ENCODE data around the gene EXOSC7.

- TF ChIP-seq EZH2 (IDR thresholded peaks at IDR 0.05; ENCODE audit: low read length) (no peak), CTCF (optimal IDR thresholded peaks at IDR 0.05 in 1 of 3, IDR thresholded peaks at IDR 0.05 in 1 of 3, conservative IDR thresholded peaks at IDR 0.05 in 1 of 3; ENCODE audit: extremely low read depth in 1 of 3, insufficient read depth in 2 of 3, low read length in 3 of 3) (peak in 1 of 3 experiments; percentile 56)
Measured at GRCh38 chr3:45055411-45056143, 79.5 kb downstream of the EXOSC7 start.

Measured in keratinocyte (primary cell).